ENCODE data around the gene KIAA0232.

Gene KIAA0232

DNA sequence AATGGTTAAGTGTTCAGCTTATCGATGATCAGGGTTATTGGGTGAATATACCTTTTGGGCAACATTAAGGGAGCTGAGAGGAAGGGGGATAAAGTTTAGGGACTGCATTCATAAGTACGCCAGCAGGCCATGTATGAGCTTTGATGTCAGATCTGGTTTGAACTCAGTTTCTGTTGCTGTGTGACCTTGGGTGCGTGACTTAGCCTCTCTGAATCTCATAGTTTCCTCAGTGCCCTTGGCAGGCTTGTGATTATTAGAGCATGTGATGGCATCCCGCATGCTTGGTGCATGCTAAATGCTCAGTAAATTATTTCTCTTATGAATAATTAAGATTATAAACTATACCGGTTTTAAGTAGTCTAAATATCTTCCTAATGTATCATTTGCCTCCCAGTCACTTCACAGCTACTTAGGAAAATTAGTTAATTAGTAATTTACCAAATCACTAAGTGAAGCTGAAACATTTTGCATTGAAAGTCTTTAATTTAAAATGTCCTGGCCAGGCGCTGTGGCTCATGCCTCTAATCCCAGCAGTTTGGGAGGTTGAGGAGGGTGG is 130.9 kb downstream of the KIAA0232 start:
- Histone ChIP-seq H3K9ac (no peak overlapping the region), H3K27me3 (ENCODE audit: insufficient read depth, low read depth) (no peaks in the 10 kb centered on the region), H2AFZ (ENCODE audit: low read depth) (no peak overlapping the region), H3K4me3 (IDR thresholded peaks at IDR 0.05; ENCODE audit: insufficient read depth, low read depth, low read length) (no peak overlapping the region), H3K4me2 (no peak overlapping the region), H4K20me1 (ENCODE audit: insufficient read depth) (no peaks in the 10 kb centered on the region), H3K4me1 (ENCODE audit: low read depth, poor library complexity, severe bottlenecking) (peaks cover 4% of the 10 kb centered on the region), H3K27ac (no peak overlapping the region), H3K36me3 (ENCODE audit: insufficient read depth) (no peaks in the 10 kb centered on the region), H3K79me2 (ENCODE audit: insufficient read depth, low read depth) (no peaks in the 10 kb centered on the region)
- TF ChIP-seq, protein P1, sequence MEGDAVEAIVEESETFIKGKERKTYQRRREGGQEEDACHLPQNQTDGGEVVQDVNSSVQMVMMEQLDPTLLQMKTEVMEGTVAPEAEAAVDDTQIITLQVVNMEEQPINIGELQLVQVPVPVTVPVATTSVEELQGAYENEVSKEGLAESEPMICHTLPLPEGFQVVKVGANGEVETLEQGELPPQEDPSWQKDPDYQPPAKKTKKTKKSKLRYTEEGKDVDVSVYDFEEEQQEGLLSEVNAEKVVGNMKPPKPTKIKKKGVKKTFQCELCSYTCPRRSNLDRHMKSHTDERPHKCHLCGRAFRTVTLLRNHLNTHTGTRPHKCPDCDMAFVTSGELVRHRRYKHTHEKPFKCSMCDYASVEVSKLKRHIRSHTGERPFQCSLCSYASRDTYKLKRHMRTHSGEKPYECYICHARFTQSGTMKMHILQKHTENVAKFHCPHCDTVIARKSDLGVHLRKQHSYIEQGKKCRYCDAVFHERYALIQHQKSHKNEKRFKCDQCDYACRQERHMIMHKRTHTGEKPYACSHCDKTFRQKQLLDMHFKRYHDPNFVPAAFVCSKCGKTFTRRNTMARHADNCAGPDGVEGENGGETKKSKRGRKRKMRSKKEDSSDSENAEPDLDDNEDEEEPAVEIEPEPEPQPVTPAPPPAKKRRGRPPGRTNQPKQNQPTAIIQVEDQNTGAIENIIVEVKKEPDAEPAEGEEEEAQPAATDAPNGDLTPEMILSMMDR (conservative IDR thresholded peaks at IDR 0.05; ENCODE audit: low read depth, low read length) = no peak

DNA sequence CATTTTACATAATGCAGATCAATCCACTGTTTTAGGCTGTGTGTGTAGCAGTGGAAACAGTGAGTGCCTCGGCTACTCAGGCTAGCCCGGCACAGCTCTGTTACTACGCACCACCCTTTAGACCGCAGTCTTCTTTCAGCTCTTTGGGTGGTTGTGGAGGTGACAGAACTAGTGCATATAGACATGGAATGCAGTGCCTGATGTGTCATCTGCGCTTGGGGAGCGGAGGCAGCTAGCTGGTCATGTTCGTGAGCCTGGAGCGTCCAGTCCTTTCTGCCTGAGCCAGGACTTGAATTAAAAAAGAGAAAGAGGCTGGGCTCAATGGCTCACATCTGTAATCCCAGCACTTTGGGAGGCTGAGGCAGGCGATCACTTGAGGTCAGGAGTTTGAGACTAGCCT is 131.9 kb downstream of the KIAA0232 start:
- Histone ChIP-seq H3K4me1 (ENCODE audit: low read depth, poor library complexity, severe bottlenecking) (no peaks in the 10 kb centered on the region), H3K27ac (no peak overlapping the region), H3K9ac (no peak overlapping the region), H3K36me3 (ENCODE audit: insufficient read depth) (no peaks in the 10 kb centered on the region), H3K4me2 (no peak overlapping the region), H3K4me3 (IDR thresholded peaks at IDR 0.05; ENCODE audit: insufficient read depth, low read depth, low read length) (no peak overlapping the region), H3K79me2 (ENCODE audit: insufficient read depth, low read depth) (no peaks in the 10 kb centered on the region), H2AFZ (ENCODE audit: low read depth) (no peak overlapping the region), H4K20me1 (ENCODE audit: insufficient read depth) (no peaks in the 10 kb centered on the region), H3K27me3 (ENCODE audit: insufficient read depth, low read depth) (no peaks in the 10 kb centered on the region)
- TF ChIP-seq, protein P1 (conservative IDR thresholded peaks at IDR 0.05; ENCODE audit: low read depth, low read length) = no peak

DNA sequence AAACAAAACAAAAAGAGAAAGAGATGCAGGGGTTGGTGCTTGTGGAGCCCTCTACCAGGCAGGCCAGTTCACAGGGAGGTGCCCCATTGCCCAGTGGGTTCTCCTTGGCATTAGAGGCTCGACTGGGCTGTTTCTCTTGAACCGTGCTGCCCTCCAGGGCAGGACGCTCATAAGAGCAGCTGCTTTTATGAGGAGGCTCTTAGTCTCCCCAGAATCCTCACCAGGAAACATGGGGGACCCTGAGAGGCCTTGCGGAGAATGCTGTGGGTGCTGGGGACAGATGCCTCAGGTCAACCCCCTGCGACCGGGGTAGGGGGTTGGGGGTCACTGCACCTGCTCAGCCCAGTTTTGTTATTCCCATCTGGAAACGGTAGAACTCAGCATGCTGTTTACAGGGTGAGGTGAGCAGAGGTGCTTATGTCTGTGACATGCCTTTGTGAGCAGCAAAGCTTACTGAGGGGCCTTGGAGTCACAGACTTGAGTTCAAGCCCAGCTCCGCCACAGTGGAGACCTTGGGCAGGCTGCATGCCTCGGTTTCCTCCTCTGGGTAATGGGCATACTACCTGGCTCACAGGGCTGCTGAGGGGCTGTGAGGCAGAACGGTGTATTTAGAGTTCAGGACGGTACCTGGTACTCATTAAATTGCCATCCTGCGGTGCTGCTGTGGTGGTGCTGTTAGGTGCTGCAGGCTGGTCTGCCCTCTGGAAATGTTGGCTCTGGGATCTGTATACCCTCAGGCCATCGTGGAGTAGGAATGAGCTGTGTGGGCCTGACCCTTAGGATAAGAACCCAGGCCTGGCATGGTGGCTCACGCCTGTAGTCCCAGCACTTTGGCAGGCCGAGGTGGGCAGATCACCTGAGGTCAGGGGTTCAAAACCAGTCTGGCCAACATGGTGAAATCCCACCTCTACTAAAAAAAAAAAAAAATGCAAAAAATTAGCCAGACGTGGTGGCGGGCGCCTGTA is 132.8 kb downstream of the KIAA0232 start:
- Histone ChIP-seq H4K20me1 (ENCODE audit: insufficient read depth) (no peaks in the 10 kb centered on the region), H2AFZ (ENCODE audit: low read depth) (no peak overlapping the region), H3K36me3 (ENCODE audit: insufficient read depth) (no peaks in the 10 kb centered on the region), H3K4me1 (ENCODE audit: low read depth, poor library complexity, severe bottlenecking) (no peaks in the 10 kb centered on the region), H3K79me2 (ENCODE audit: insufficient read depth, low read depth) (no peaks in the 10 kb centered on the region), H3K4me2 (no peak overlapping the region), H3K27me3 (ENCODE audit: insufficient read depth, low read depth) (no peaks in the 10 kb centered on the region), H3K4me3 (IDR thresholded peaks at IDR 0.05; ENCODE audit: insufficient read depth, low read depth, low read length) (no peak overlapping the region), H3K27ac (no peak overlapping the region), H3K9ac (no peak overlapping the region)
- TF ChIP-seq, protein P1 (conservative IDR thresholded peaks at IDR 0.05; ENCODE audit: low read depth, low read length) = no peak

DNA sequence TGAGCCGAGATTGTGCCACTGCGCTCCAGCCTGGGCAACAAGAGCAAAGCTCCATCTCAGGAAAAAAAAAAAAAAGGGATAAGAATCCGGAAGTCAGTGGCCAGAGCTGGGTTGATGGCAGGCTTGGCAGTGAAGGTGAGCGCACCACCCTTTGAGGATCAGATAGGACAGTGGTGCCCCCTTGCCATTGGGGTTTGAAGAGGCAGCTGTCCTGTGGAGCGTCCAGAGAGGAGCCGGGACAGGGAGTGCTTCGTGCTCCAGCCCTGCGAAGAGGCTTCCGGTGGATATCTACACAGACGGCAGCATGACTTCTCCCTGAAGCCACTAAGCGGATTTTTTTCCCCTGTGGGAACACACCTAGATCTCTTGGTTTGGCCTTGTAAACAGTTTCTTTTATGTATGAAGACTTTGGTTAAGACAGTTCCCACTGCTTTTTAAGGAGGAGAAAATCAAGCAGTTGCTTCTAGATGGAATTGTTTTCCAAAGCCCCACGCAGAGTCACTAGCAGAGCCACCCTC is 133.6 kb downstream of the KIAA0232 start:
- Histone ChIP-seq H3K9ac (no peak overlapping the region), H3K27me3 (ENCODE audit: insufficient read depth, low read depth) (no peaks in the 10 kb centered on the region), H3K36me3 (ENCODE audit: insufficient read depth) (no peaks in the 10 kb centered on the region), H3K4me1 (ENCODE audit: low read depth, poor library complexity, severe bottlenecking) (no peaks in the 10 kb centered on the region), H3K27ac (no peak overlapping the region), H3K4me2 (no peak overlapping the region), H4K20me1 (ENCODE audit: insufficient read depth) (no peaks in the 10 kb centered on the region), H2AFZ (ENCODE audit: low read depth) (no peak overlapping the region), H3K79me2 (ENCODE audit: insufficient read depth, low read depth) (no peaks in the 10 kb centered on the region), H3K4me3 (IDR thresholded peaks at IDR 0.05; ENCODE audit: insufficient read depth, low read depth, low read length) (no peak overlapping the region)
- TF ChIP-seq, protein P1 (conservative IDR thresholded peaks at IDR 0.05; ENCODE audit: low read depth, low read length) = no peak

Measured in KMS-11 (cell line).